ENCODE results near the gene LMOD3.

Gene LMOD3

GRCh38 chr3:69145688-69146087, 23.3 kb upstream of the LMOD3 start:
- H3K9me3 ChIP-seq (ENCODE audit: control insufficient read depth, low read length), result no peaks in the 10 kb centered on the region
- no peaks in the 10 kb centered on the region for H3K36me3 ChIP-seq (ENCODE audit: control insufficient read depth, insufficient read depth, low read length)
- DNase-seq, result no peak
- no peak overlapping the region for H3K4me3 ChIP-seq (ENCODE audit: insufficient read depth, low read depth, low read length, poor library complexity, severe bottlenecking)
- H3K27ac ChIP-seq (ENCODE audit: insufficient read depth, low read length, poor library complexity, severe bottlenecking), result no peak overlapping the region
- no peaks in the 10 kb centered on the region for H3K4me1 ChIP-seq (ENCODE audit: control insufficient read depth, insufficient read depth, low read length, poor library complexity, severe bottlenecking)
- H3K27me3 ChIP-seq (replicated peaks; ENCODE audit: control insufficient read depth, insufficient read depth, low read length, poor library complexity, severe bottlenecking), result no peaks in the 10 kb centered on the region

GRCh38 chr3:69144631-69145245, 22.3 kb upstream of the LMOD3 start:
- H3K9me3 ChIP-seq (ENCODE audit: control insufficient read depth, low read length), result no peaks in the 10 kb centered on the region

GRCh38 chr3:69143612-69144011, 21.2 kb upstream of the LMOD3 start:
- no peaks in the 10 kb centered on the region for H3K36me3 ChIP-seq (ENCODE audit: control insufficient read depth, insufficient read depth, low read length)
- H3K4me1 ChIP-seq (ENCODE audit: control insufficient read depth, insufficient read depth, low read length, poor library complexity, severe bottlenecking), result no peaks in the 10 kb centered on the region
- H3K4me3 ChIP-seq (ENCODE audit: insufficient read depth, low read depth, low read length, poor library complexity, severe bottlenecking), result no peak overlapping the region
- no peak overlapping the region for H3K27ac ChIP-seq (ENCODE audit: insufficient read depth, low read length, poor library complexity, severe bottlenecking)
- no peaks in the 10 kb centered on the region for H3K27me3 ChIP-seq (replicated peaks; ENCODE audit: control insufficient read depth, insufficient read depth, low read length, poor library complexity, severe bottlenecking)
- no peaks in the 10 kb centered on the region for H3K9me3 ChIP-seq (ENCODE audit: control insufficient read depth, low read length)
- DNase-seq, result no peak

More at GRCh38 chr3:69144631-69145245, 22.3 kb upstream of the LMOD3 start:
- no peak for DNase-seq
- H3K27ac ChIP-seq (ENCODE audit: insufficient read depth, low read length, poor library complexity, severe bottlenecking), result no peak overlapping the region
- H3K4me1 ChIP-seq (ENCODE audit: control insufficient read depth, insufficient read depth, low read length, poor library complexity, severe bottlenecking), result no peaks in the 10 kb centered on the region
- H3K4me3 ChIP-seq (ENCODE audit: insufficient read depth, low read depth, low read length, poor library complexity, severe bottlenecking), result no peak overlapping the region
- no peaks in the 10 kb centered on the region for H3K27me3 ChIP-seq (replicated peaks; ENCODE audit: control insufficient read depth, insufficient read depth, low read length, poor library complexity, severe bottlenecking)
- H3K36me3 ChIP-seq (ENCODE audit: control insufficient read depth, insufficient read depth, low read length), result no peaks in the 10 kb centered on the region

DNA sequence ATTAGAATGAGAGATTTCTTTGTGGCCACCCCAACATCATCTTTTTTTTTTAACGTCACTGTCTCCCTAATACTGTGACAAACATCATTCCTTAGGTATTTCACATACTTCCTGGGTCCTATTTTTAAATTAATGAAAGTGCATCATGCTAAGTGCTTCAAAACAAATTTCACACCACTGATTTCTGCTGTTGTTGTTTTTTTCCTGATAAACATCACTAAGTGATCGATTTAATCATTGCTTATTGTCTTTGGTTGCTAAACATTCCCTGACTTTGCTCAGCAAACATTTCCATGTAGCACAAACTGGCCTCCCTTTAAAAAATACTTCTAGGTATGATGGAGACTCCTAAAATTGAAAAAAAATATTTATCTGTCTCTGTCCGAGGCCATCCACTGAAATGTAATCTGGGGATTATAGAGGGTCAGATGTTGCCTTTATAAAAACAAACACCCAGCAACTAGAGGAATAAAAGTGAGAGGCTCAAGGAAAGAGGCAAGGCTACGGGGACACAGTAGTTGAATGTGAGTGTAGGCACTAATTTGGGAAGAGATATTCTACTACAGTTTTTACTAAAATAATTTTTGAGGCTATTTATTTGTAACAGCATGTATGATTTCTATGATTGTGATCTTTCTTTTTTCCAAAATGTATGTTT, 20.5 kb upstream of the LMOD3 start:
- no peak for DNase-seq
- H3K27me3 ChIP-seq (replicated peaks; ENCODE audit: control insufficient read depth, insufficient read depth, low read length, poor library complexity, severe bottlenecking), result no peaks in the 10 kb centered on the region
- no peaks in the 10 kb centered on the region for H3K9me3 ChIP-seq (ENCODE audit: control insufficient read depth, low read length)
- no peak overlapping the region for H3K4me3 ChIP-seq (ENCODE audit: insufficient read depth, low read depth, low read length, poor library complexity, severe bottlenecking)
- no peak overlapping the region for H3K27ac ChIP-seq (ENCODE audit: insufficient read depth, low read length, poor library complexity, severe bottlenecking)
- no peaks in the 10 kb centered on the region for H3K36me3 ChIP-seq (ENCODE audit: control insufficient read depth, insufficient read depth, low read length)
- H3K4me1 ChIP-seq (ENCODE audit: control insufficient read depth, insufficient read depth, low read length, poor library complexity, severe bottlenecking), result no peaks in the 10 kb centered on the region

- no peak overlapping the region for H3K4me3 ChIP-seq (ENCODE audit: insufficient read depth, low read depth, low read length, poor library complexity, severe bottlenecking)
- H3K36me3 ChIP-seq (ENCODE audit: control insufficient read depth, insufficient read depth, low read length), result no peaks in the 10 kb centered on the region
- no peak overlapping the region for H3K27ac ChIP-seq (ENCODE audit: insufficient read depth, low read length, poor library complexity, severe bottlenecking)
- H3K27me3 ChIP-seq (replicated peaks; ENCODE audit: control insufficient read depth, insufficient read depth, low read length, poor library complexity, severe bottlenecking), result no peaks in the 10 kb centered on the region
- no peaks in the 10 kb centered on the region for H3K9me3 ChIP-seq (ENCODE audit: control insufficient read depth, low read length)
- no peak for DNase-seq
- no peaks in the 10 kb centered on the region for H3K4me1 ChIP-seq (ENCODE audit: control insufficient read depth, insufficient read depth, low read length, poor library complexity, severe bottlenecking)
Observed at GRCh38 chr3:69142090-69142489, 19.7 kb upstream of the LMOD3 start.

DNA sequence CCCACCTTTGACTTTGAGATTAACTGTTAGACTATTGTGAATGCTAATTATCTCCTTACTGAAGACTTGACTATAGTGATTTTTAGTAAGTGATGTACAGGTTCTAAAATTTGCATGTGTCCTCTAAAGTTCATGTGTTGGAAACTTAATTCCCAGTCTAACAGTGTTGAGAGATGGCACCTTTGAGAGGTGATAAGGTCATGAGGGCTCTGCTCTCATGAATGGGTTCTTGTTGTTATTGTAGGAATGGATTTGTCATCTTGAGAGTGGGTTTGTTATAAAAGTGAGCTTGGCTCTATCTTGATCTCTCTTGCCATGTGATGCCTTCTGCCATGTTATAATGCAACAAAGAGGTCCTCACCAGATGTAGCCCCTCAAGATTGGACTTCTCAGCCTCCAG, 18.9 kb upstream of the LMOD3 start:
- Histone ChIP-seq H3K36me3 (ENCODE audit: control insufficient read depth, insufficient read depth, low read length) (no peaks in the 10 kb centered on the region), H3K4me1 (ENCODE audit: control insufficient read depth, insufficient read depth, low read length, poor library complexity, severe bottlenecking) (no peaks in the 10 kb centered on the region), H3K27me3 (replicated peaks; ENCODE audit: control insufficient read depth, insufficient read depth, low read length, poor library complexity, severe bottlenecking) (no peaks in the 10 kb centered on the region), H3K9me3 (ENCODE audit: control insufficient read depth, low read length) (no peaks in the 10 kb centered on the region), H3K4me3 (ENCODE audit: insufficient read depth, low read depth, low read length, poor library complexity, severe bottlenecking) (no peak overlapping the region), H3K27ac (ENCODE audit: insufficient read depth, low read length, poor library complexity, severe bottlenecking) (no peak overlapping the region)
- DNase-seq, result no peak

DNA sequence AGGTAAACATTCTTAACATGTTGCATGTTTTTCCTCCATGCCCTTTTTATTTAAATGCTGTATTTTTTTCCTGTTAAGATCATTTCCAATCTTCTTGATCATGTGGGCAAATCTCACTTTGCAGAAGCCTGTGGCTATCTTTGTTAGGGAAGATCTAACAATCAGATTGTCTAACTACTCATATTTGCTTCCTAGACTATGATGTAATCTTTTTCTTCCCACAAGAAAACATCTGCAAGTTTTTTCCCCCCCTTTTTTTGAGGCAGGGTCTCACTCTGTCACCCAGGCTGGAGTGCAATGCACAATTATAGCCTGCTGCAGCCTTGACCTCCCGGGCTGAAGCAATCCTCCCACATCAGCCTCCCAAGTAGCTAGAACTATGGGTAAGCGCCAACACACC, 15.0 kb upstream of the LMOD3 start:
- Histone ChIP-seq H3K4me3 (ENCODE audit: insufficient read depth, low read depth, low read length, poor library complexity, severe bottlenecking) (no peak overlapping the region), H3K27me3 (replicated peaks; ENCODE audit: control insufficient read depth, insufficient read depth, low read length, poor library complexity, severe bottlenecking) (no peaks in the 10 kb centered on the region), H3K4me1 (ENCODE audit: control insufficient read depth, insufficient read depth, low read length, poor library complexity, severe bottlenecking) (no peaks in the 10 kb centered on the region), H3K36me3 (ENCODE audit: control insufficient read depth, insufficient read depth, low read length) (no peaks in the 10 kb centered on the region), H3K27ac (ENCODE audit: insufficient read depth, low read length, poor library complexity, severe bottlenecking) (no peak overlapping the region), H3K9me3 (ENCODE audit: control insufficient read depth, low read length) (no peaks in the 10 kb centered on the region)
- DNase-seq, result no peak

GRCh38 chr3:69137005-69137404, 14.6 kb upstream of the LMOD3 start:
- H3K36me3 ChIP-seq (ENCODE audit: control insufficient read depth, insufficient read depth, low read length), result no peaks in the 10 kb centered on the region
- no peaks in the 10 kb centered on the region for H3K9me3 ChIP-seq (ENCODE audit: control insufficient read depth, low read length)
- H3K27ac ChIP-seq (ENCODE audit: insufficient read depth, low read length, poor library complexity, severe bottlenecking), result no peak overlapping the region
- H3K4me1 ChIP-seq (ENCODE audit: control insufficient read depth, insufficient read depth, low read length, poor library complexity, severe bottlenecking), result no peaks in the 10 kb centered on the region
- no peak for DNase-seq
- no peaks in the 10 kb centered on the region for H3K27me3 ChIP-seq (replicated peaks; ENCODE audit: control insufficient read depth, insufficient read depth, low read length, poor library complexity, severe bottlenecking)
- no peak overlapping the region for H3K4me3 ChIP-seq (ENCODE audit: insufficient read depth, low read depth, low read length, poor library complexity, severe bottlenecking)

- Histone ChIP-seq H3K9me3 (ENCODE audit: control insufficient read depth, low read length) (no peaks in the 10 kb centered on the region), H3K27ac (ENCODE audit: insufficient read depth, low read length, poor library complexity, severe bottlenecking) (no peak overlapping the region), H3K27me3 (replicated peaks; ENCODE audit: control insufficient read depth, insufficient read depth, low read length, poor library complexity, severe bottlenecking) (no peaks in the 10 kb centered on the region), H3K36me3 (ENCODE audit: control insufficient read depth, insufficient read depth, low read length) (no peaks in the 10 kb centered on the region), H3K4me1 (ENCODE audit: control insufficient read depth, insufficient read depth, low read length, poor library complexity, severe bottlenecking) (no peaks in the 10 kb centered on the region), H3K4me3 (ENCODE audit: insufficient read depth, low read depth, low read length, poor library complexity, severe bottlenecking) (no peak overlapping the region)
- DNase-seq, result no peak
Observed at GRCh38 chr3:69130689-69131088, 8.3 kb upstream of the LMOD3 start.

DNA sequence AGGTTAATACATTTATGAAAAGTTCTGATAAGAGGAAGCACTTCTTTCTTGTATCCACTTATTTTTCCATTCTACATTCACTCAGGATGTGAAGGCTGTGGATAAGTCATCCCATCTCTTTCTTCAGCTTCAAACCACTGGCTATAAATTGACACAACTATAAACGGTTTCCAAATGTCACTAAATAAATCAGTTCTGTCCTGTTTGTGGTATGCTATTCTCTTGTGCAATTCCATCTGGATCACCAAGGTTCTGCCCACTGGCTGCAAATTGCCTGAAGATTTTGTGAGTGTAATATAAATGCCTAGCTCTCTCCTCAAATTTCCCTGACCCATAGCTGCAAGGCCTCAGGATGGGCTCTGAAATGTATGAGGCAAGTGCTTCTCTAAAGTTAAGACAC, 7.1 kb upstream of the LMOD3 start:
- no peaks in the 10 kb centered on the region for H3K27me3 ChIP-seq (replicated peaks; ENCODE audit: control insufficient read depth, insufficient read depth, low read length, poor library complexity, severe bottlenecking)
- DNase-seq, result no peak
- no peak overlapping the region for H3K27ac ChIP-seq (ENCODE audit: insufficient read depth, low read length, poor library complexity, severe bottlenecking)
- H3K4me3 ChIP-seq (ENCODE audit: insufficient read depth, low read depth, low read length, poor library complexity, severe bottlenecking), result no peak overlapping the region
- no peaks in the 10 kb centered on the region for H3K36me3 ChIP-seq (ENCODE audit: control insufficient read depth, insufficient read depth, low read length)
- H3K4me1 ChIP-seq (ENCODE audit: control insufficient read depth, insufficient read depth, low read length, poor library complexity, severe bottlenecking), result no peaks in the 10 kb centered on the region
- no peaks in the 10 kb centered on the region for H3K9me3 ChIP-seq (ENCODE audit: control insufficient read depth, low read length)

Measured in effector memory CD4-positive, alpha-beta T cell (primary cell).